ENCODE results near the gene UBN1.

The UBN1 gene

GRCh38 chr16:4806280-4806679 lies 41.0 kb upstream of the UBN1 start:
- H3K36me3 Mint-ChIP-seq: peaks cover 41% of the 10 kb centered on the region
- H3K27ac Mint-ChIP-seq: no peak overlapping the region
- no peak for ATAC-seq

GRCh38 chr16:4811242-4811641 lies 36.0 kb upstream of the UBN1 start:
- Mint-ChIP-seq H3K36me3 (peaks cover 62% of the 10 kb centered on the region), H3K4me3 (no peak overlapping the region), H3K27ac (no peak overlapping the region), H3K9me3 (no peaks in the 10 kb centered on the region), H3K27me3 (no peaks in the 10 kb centered on the region), H3K4me1 (no peaks in the 10 kb centered on the region)
- no peak for ATAC-seq

More at GRCh38 chr16:4806280-4806679, 41.0 kb upstream of the UBN1 start:
- Mint-ChIP-seq H3K27me3 (no peaks in the 10 kb centered on the region), H3K4me1 (peaks cover 10% of the 10 kb centered on the region), H3K4me3 (no peak overlapping the region), H3K9me3 (no peaks in the 10 kb centered on the region)

- Mint-ChIP-seq H3K27ac (no peak overlapping the region), H3K36me3 (peaks cover 66% of the 10 kb centered on the region)
Observed at GRCh38 chr16:4811773-4812172, 35.5 kb upstream of the UBN1 start.

GRCh38 chr16:4813251-4814003 lies 33.9 kb upstream of the UBN1 start:
- Mint-ChIP-seq H3K27me3 (no peaks in the 10 kb centered on the region), H3K4me3 (no peak overlapping the region), H3K27ac (no peak overlapping the region), H3K4me1 (no peaks in the 10 kb centered on the region), H3K36me3 (peaks cover 62% of the 10 kb centered on the region), H3K9me3 (no peaks in the 10 kb centered on the region)
- ATAC-seq: no peak

More at GRCh38 chr16:4811773-4812172, 35.5 kb upstream of the UBN1 start:
- H3K9me3 Mint-ChIP-seq: no peaks in the 10 kb centered on the region
- no peaks in the 10 kb centered on the region for H3K27me3 Mint-ChIP-seq
- peak; percentile 16 for ATAC-seq
- H3K4me1 Mint-ChIP-seq: no peaks in the 10 kb centered on the region
- H3K4me3 Mint-ChIP-seq: no peak overlapping the region

- no peak overlapping the region for H3K4me3 Mint-ChIP-seq
Observed at GRCh38 chr16:4814046-4814445, 33.2 kb upstream of the UBN1 start.

GRCh38 chr16:4814542-4815173 lies 32.6 kb upstream of the UBN1 start:
- no peaks in the 10 kb centered on the region for H3K27me3 Mint-ChIP-seq
- no peaks in the 10 kb centered on the region for H3K4me1 Mint-ChIP-seq
- H3K36me3 Mint-ChIP-seq: peaks cover 70% of the 10 kb centered on the region
- H3K27ac Mint-ChIP-seq: no peak overlapping the region
- H3K4me3 Mint-ChIP-seq: no peak overlapping the region
- no peaks in the 10 kb centered on the region for H3K9me3 Mint-ChIP-seq
- no peak for ATAC-seq

More at GRCh38 chr16:4814046-4814445, 33.2 kb upstream of the UBN1 start:
- peaks cover 68% of the 10 kb centered on the region for H3K36me3 Mint-ChIP-seq
- no peak for ATAC-seq
- no peak overlapping the region for H3K27ac Mint-ChIP-seq
- H3K27me3 Mint-ChIP-seq: no peaks in the 10 kb centered on the region
- H3K9me3 Mint-ChIP-seq: no peaks in the 10 kb centered on the region
- no peaks in the 10 kb centered on the region for H3K4me1 Mint-ChIP-seq

GRCh38 chr16:4820652-4821051 lies 26.6 kb upstream of the UBN1 start:
- no peaks in the 10 kb centered on the region for H3K9me3 Mint-ChIP-seq
- H3K4me1 Mint-ChIP-seq: no peaks in the 10 kb centered on the region
- H3K36me3 Mint-ChIP-seq: peaks cover 69% of the 10 kb centered on the region
- H3K27me3 Mint-ChIP-seq: no peaks in the 10 kb centered on the region
- ATAC-seq: no peak
- H3K4me3 Mint-ChIP-seq: no peak overlapping the region
- H3K27ac Mint-ChIP-seq: no peak overlapping the region

GRCh38 chr16:4825196-4825595 lies 22.1 kb upstream of the UBN1 start:
- Mint-ChIP-seq H3K4me3 (no peak overlapping the region), H3K36me3 (peaks cover 50% of the 10 kb centered on the region), H3K27ac (no peak overlapping the region), H3K4me1 (no peaks in the 10 kb centered on the region), H3K27me3 (no peaks in the 10 kb centered on the region), H3K9me3 (no peaks in the 10 kb centered on the region)
- no peak for ATAC-seq

- no peaks in the 10 kb centered on the region for H3K9me3 Mint-ChIP-seq
- H3K27me3 Mint-ChIP-seq: no peaks in the 10 kb centered on the region
- no peak overlapping the region for H3K4me3 Mint-ChIP-seq
- ATAC-seq: no peak
- peaks cover 50% of the 10 kb centered on the region for H3K36me3 Mint-ChIP-seq
- H3K4me1 Mint-ChIP-seq: no peaks in the 10 kb centered on the region
- no peak overlapping the region for H3K27ac Mint-ChIP-seq
Observed at GRCh38 chr16:4826526-4826925, 20.8 kb upstream of the UBN1 start.

- Mint-ChIP-seq H3K9me3 (no peaks in the 10 kb centered on the region), H3K4me1 (no peaks in the 10 kb centered on the region), H3K36me3 (peaks cover 50% of the 10 kb centered on the region), H3K27ac (no peak overlapping the region), H3K27me3 (no peaks in the 10 kb centered on the region), H3K4me3 (no peak overlapping the region)
- no peak for ATAC-seq
Observed at GRCh38 chr16:4826980-4827379, 20.3 kb upstream of the UBN1 start.

GRCh38 chr16:4828567-4829321 lies 18.5 kb upstream of the UBN1 start:
- H3K4me3 Mint-ChIP-seq: no peak overlapping the region
- no peak overlapping the region for H3K27ac Mint-ChIP-seq
- peaks cover 13% of the 10 kb centered on the region for H3K4me1 Mint-ChIP-seq
- H3K27me3 Mint-ChIP-seq: no peaks in the 10 kb centered on the region
- no peaks in the 10 kb centered on the region for H3K9me3 Mint-ChIP-seq
- ATAC-seq: no peak
- peaks cover 54% of the 10 kb centered on the region for H3K36me3 Mint-ChIP-seq

GRCh38 chr16:4830408-4830807 lies 16.9 kb upstream of the UBN1 start:
- Mint-ChIP-seq H3K27me3 (no peaks in the 10 kb centered on the region), H3K9me3 (no peaks in the 10 kb centered on the region), H3K4me3 (no peak overlapping the region), H3K27ac (no peak overlapping the region), H3K4me1 (peaks cover 13% of the 10 kb centered on the region), H3K36me3 (peaks cover 48% of the 10 kb centered on the region)
- ATAC-seq: no peak

- no peak overlapping the region for H3K4me3 Mint-ChIP-seq
- H3K36me3 Mint-ChIP-seq: peaks cover 48% of the 10 kb centered on the region
- H3K27me3 Mint-ChIP-seq: no peaks in the 10 kb centered on the region
- H3K9me3 Mint-ChIP-seq: no peaks in the 10 kb centered on the region
- ATAC-seq: no peak
- peaks cover 13% of the 10 kb centered on the region for H3K4me1 Mint-ChIP-seq
- H3K27ac Mint-ChIP-seq: no peak overlapping the region
Observed at GRCh38 chr16:4831616-4832015, 15.7 kb upstream of the UBN1 start.

GRCh38 chr16:4832698-4833343 lies 14.5 kb upstream of the UBN1 start:
- H3K27ac Mint-ChIP-seq: no peak overlapping the region
- no peak for ATAC-seq
- H3K27me3 Mint-ChIP-seq: no peaks in the 10 kb centered on the region
- H3K9me3 Mint-ChIP-seq: no peaks in the 10 kb centered on the region
- peaks cover 50% of the 10 kb centered on the region for H3K36me3 Mint-ChIP-seq
- H3K4me3 Mint-ChIP-seq: no peak overlapping the region
- H3K4me1 Mint-ChIP-seq: peaks cover 13% of the 10 kb centered on the region

- no peak overlapping the region for H3K27ac Mint-ChIP-seq
- no peak for ATAC-seq
- no peaks in the 10 kb centered on the region for H3K27me3 Mint-ChIP-seq
- no peaks in the 10 kb centered on the region for H3K9me3 Mint-ChIP-seq
- H3K4me3 Mint-ChIP-seq: no peak overlapping the region
- H3K4me1 Mint-ChIP-seq: peaks cover 13% of the 10 kb centered on the region
- peaks cover 57% of the 10 kb centered on the region for H3K36me3 Mint-ChIP-seq
Observed at GRCh38 chr16:4833584-4833983, 13.7 kb upstream of the UBN1 start.

Measured in stimulated activated memory B cell treated with anti-CD40 and anti-IgM and Interleukin-4, amounts not matched to agents 10 μg/mL and 1 μg/mL and 100 μg/mL, for 72 hours (primary cell).